Posterior cingulate gyrus (tissue), 11 donors: ENCODE data around the gene VIP.
A peak's percentile ranks its signal among the peaks of the same experiment; 100 is the strongest.
"Not testable (repeated sequence)": the region's sequence is repeated elsewhere in the genome, so short reads cannot be mapped to it uniquely, and the experiment has no call there.

ENCODE experiments used
- DNase-seq, 10 donors: peaks; one replicate each; pipeline versions ENCODE4 v3.0.0 to v3.0.0-alpha.2; 2020 to 2021; ENCODE audit warnings: mixed read lengths in 3 of 10
- intact Hi-C: fragments of 100-400 bp; cut with DNase I; formaldehyde crosslinking; loops from one replicate; pipeline ENCODE4 v1.15.1; 2023

Gene VIP

DNA sequence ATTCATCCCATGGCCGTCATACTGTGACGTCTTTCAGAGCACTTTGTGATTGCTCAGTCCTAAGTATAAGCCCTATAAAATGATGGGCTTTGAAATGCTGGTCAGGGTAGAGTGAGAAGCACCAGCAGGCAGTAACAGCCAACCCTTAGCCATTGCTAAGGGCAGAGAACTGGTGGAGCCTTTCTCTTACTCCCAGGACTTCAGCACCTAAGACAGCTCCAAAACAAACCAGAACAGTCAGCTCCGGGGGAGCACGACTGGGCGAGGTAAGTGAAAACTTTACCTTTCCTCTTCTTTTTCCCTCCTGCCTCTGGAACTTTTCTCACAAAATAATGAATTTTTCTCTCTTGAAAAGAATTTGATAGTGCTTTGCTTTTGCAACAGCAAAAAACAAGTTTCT lies at the start of gene VIP:
Gene VIP, plus strand, starts transcription at position 104 of the 400 bp plus-strand sequence. CDS start 1,381 bp downstream, outside the sequence.
- DNase-seq = peak in 1 of 10 donors; percentile 55
- intact Hi-C loops = no loop called here

DNA sequence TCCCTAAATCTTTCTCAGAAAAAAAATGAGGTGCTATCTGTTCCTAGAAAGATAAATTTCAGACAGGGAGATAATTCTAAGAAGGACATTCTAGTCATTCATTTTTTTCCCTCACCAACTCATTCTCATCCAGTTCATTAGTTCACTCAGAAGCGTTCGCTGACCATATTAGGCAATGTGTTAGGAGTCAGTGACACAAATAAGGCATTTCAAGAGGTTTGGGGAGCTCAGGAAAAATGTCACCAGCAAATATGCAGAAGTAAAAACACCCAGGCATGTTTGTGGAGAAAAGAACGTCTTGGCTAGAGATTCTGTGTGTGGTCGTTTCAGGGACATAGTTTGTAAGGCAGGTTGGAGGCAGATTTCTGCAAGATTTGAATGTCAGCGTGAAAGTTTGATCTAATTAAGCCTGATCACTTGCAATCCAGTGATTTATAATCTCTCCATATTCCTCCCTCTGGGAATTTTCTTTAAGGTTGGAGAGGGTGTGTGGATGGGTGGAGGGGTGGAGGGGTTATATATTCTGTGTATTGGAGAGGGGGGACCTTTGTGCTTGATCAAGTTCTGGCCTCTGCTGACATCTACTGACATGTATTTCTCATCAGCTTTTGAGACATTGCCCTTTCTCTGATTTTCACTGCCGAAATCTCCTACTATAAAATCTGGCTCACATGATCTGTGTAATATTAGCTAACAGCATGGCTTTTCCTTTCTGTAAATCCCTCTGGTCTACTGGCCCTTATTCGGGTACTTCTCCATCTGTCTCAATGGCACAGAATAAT lies 49.3 kb upstream of the VIP start:
- no peak for DNase-seq
- intact Hi-C loops = no loop called here

DNA sequence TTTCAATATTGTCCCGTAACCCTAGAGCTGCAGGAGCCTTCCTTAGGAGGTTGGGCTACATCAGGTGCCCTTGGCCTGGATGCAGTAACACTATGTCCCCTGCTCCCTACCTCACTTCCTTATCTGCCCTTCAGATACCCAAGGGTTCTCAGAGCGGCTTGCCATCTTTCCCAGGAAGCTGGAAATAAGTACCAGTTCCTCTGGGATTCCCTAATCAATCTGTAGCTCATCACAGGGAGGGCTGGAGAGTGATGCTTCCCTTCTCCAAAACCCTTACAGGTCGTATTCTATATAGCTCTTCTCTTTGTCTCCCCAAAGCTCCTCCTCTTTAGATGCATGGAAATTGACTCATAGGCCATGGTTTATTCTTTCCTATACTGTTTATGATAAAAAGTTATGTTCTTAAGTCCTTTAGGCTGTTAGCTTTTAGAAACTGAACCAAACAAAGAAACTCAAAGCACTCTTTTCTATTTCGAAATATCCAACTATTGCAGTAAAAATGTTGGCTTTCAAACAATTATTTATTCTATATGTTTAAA lies 48.7 kb upstream of the VIP start:
- DNase-seq = no peak
- intact Hi-C loops = no loop called here

DNA sequence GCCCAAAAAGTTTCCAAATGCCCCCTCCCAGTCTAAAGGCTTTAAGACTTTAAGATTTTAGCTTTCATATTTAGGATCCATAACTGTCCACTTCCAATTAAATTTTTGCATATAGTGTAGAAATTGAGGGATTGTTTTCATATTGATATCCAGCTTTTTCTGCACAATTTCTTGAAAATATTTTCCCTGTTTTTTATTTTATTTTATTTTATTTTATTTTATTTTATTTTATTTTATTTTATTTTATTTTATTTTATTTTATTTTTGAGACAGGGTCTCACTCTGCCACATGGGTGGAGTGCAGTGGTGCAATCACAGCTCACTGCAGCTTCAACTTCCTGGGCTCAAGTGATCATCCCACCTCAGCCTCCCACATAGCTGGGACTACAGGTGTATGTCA lies 46.8 kb upstream of the VIP start:
- DNase-seq, intact Hi-C loops: not testable (repeated sequence)

- no peak for DNase-seq
Measured at GRCh38 chr6:152705327-152705726, 45.3 kb upstream of the VIP start.

GRCh38 chr6:152716322-152716721 lies 34.3 kb upstream of the VIP start:
- no peak for DNase-seq
- intact Hi-C loops = no loop called here

More at GRCh38 chr6:152705327-152705726, 45.3 kb upstream of the VIP start:
- intact Hi-C loops = no loop called here

DNA sequence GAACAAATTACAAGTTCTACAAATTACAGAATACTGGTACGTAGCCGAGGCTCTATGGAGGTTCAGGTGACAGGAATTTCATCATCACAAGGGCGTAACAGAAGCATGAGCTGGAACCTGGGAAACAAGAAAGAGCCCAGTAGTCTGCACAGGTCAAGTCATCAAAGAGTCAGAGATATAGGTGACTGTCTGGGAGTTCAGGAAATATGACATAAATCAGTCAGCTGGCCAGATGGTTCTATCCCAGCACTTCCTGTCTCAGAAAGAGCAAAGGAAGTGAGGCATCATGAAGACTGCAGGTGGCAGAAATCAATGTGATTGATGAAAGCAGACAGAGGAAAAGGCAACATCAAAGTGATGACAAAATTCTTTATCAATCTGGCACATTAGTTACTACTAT lies 29.6 kb upstream of the VIP start:
- intact Hi-C loops = no loop called here
- no peak for DNase-seq

GRCh38 chr6:152721956-152722355 lies 28.6 kb upstream of the VIP start:
- DNase-seq = no peak
- intact Hi-C loops = no loop called here

GRCh38 chr6:152723398-152723797 lies 27.2 kb upstream of the VIP start:
- intact Hi-C loops = no loop called here

GRCh38 chr6:152726313-152726712 lies 24.3 kb upstream of the VIP start:
- intact Hi-C loops = no loop called here
- DNase-seq = no peak

More at GRCh38 chr6:152723398-152723797, 27.2 kb upstream of the VIP start:
- no peak for DNase-seq

DNA sequence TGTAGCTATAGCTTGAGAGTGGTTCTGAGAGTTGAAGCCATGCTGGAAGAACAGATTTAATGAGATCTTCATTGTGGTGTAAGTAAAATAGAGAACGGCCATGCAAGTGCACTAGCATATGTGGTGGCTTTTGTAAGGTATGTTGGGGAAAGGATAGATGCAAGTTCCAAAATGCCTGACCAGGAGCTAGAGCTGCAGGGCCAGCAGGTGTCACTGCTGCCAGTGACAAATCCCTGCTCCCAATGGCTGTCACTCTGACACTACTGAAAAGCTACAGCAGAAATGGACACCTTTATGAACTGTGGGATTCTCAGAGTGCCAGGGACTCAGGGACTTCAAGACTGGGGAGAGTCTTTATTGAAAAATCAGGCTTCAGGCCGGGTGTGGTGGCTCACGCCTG lies 23.1 kb upstream of the VIP start:
- intact Hi-C loops = no loop called here
- no peak for DNase-seq

- intact Hi-C loops = no loop called here
Measured at GRCh38 chr6:152734630-152735029, 16.0 kb upstream of the VIP start.

GRCh38 chr6:152736687-152737273 lies 13.8 kb upstream of the VIP start:
- intact Hi-C loops = no loop called here

More at GRCh38 chr6:152734630-152735029, 16.0 kb upstream of the VIP start:
- DNase-seq = no peak

DNA sequence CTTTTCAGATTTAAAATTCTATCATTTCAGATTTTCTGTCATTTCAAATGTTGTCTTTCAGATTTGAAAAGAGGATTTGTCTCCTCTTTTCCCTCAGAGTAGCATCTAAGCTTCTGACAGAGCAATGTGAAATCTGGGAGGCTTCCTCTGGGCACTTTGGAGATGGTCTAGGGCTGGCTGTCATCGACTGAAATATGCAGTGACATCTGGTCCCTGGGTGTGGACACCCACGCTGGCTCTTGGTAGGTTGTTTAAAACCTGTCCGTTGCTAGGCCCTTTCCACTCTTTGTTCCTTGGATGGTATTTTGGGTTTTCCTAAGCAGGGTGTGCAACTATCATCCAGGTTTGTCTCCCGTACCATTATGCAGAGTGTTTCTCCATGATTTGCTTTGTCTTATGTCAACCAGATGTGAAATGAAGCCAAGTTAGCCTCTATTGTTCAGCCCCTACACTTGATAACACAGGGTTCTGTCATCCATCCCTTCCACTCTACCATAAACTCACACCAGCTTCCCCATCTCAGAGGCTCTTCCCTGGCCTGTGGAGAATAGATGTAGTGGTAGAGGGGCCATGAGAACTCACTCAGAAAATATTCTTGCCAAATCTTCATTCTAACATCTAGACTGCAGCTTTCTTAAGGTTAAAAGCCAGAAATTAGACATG lies 5.0 kb upstream of the VIP start:
- intact Hi-C loops = no loop called here
- peak in 1 of 10 donors; percentile 63 for DNase-seq

More at GRCh38 chr6:152736687-152737273, 13.8 kb upstream of the VIP start:
- no peak for DNase-seq

DNA sequence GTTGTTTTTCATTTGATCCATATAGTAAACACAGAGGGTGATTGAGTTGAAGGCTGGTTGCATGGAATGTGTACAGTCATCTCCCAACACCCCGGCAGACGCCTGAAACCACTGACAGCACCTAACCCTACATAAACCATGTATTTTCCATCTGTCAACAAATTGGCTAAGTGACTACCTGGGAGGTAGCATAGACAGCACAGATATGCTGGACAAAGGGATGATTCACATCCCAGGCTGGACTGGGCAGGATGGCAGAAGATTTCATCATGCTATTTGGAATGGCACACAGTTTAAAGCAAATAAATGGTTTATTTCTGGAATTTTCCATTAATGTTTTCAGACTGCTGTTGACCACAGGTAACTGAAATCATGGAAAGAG lies 4.4 kb upstream of the VIP start:
- DNase-seq = no peak
- intact Hi-C loops = no loop called here

- intact Hi-C loops = loop anchor here (1.0 kb wide), 1 partner anchor 199 kb away; no protein-coding TSS in a partner anchor
- DNase-seq = no peak
Measured at GRCh38 chr6:152748843-152749242, 1.8 kb upstream of the VIP start.

- no peak for DNase-seq
- intact Hi-C loops = no loop called here
Measured at GRCh38 chr6:152749336-152749735, 1.3 kb upstream of the VIP start.

- DNase-seq = no peak
- intact Hi-C loops = no loop called here
Measured at GRCh38 chr6:152765331-152765730, 14.7 kb downstream of the VIP start.

DNA sequence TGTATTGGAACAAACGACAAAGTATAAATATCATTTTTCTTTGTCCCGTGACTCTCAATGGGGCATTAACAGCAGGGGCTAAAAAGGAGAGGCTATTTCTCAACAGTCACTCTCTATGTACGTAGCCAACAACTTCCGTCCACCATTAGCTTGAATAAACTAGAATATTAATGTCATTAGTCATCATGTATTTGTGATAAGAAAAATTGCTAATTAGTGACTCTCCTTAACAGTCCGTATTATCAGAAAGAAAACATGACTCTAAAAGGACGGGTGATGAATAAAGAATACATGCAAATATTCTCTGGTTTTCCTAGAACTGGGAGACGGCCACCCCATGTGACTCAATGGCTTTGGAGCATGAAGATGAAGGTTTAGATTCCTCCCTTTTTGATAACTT lies 18.6 kb downstream of the VIP start:
- intact Hi-C loops = no loop called here
- DNase-seq = no peak

DNA sequence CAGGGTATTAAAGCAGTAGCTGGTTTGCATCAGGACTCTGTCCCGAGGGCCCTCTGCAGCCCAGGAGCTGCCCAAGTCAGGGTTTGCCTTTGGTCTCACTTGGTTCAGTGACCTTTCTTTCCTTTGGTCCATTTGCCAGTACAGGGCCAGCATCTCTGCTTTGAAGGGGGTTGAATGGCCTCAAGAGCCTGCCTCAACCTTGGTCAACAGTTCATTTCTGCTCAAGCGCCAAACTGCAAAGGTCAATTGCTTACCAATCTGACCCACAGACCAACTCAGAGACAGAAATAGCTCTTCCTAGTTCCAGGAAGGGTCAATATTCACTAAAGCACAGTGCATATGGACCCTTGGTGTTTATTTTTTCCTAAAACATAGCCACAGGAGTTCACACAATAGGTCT lies 19.4 kb downstream of the VIP start:
- no peak for DNase-seq
- intact Hi-C loops = no loop called here

- intact Hi-C loops = no loop called here
- DNase-seq = no peak
Measured at GRCh38 chr6:152771061-152771687, 20.6 kb downstream of the VIP start.
